Regular cardiac myocyte (primary cell): ENCODE data around the gene AIMP1. TPM values are rescaled to one million over a fixed set of nuclear protein-coding genes. Genes with fewer than 3 reads are reported as not detected.

ENCODE experiments used
- total RNA-seq: library from RNA; depleted of rRNA; stranded (reverse); fragments of >200 nt; gene quantifications from 2 replicates; pipeline ENCODE4 v1.2.3, GENCODE V29; 2014

AIMP1 gene
- 37.2 and 40.8 TPM in 2 replicates for total RNA-seq

DNA sequence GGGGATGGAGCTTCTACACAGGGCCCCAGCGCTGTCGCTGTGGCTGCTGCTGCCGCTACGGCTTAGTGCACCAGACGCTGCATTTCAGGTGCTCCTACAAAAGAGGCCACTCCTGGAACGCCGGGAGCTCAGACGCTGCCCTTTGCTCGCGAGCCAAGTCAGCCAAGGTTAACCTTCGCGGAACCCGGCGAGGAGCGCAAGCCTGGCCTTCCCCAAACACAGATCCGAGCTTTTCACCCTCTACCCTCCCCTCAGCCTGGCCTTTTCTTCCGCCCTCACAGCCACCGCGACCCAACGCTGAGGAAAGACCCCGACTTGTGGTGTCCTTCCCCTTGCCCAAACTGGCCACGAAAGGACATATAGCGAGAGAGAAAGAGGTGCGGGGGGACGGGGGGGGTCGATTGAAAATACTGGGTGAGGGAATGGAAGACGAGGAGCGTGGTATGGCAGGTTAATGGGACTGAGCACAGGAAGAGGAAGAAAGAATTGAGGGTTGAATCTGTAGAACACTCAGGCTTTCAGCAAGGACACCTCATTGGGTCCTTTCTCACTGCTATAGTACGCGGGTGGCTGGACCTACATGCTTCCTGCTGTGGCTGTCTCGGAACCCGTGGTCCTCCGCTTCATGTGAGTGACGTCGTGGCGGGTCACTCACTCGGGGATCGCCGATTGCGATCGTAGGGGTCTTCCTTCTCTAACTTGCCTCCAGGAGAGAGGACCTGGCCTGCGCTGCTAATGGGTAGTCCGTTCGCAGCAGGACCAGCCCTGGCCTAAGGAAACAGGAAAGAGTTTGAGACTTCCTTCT is at the start of gene AIMP1, which contains the start of gene TBCK:
Gene AIMP1 (plus strand): TSS at position 583 of the 805 bp plus-strand sequence. CDS start 8,460 bp downstream, outside the sequence.
Gene TBCK (minus strand): TSS at position 242 of the 805 bp plus-strand sequence. CDS start 7,249 bp downstream, outside the sequence.

DNA sequence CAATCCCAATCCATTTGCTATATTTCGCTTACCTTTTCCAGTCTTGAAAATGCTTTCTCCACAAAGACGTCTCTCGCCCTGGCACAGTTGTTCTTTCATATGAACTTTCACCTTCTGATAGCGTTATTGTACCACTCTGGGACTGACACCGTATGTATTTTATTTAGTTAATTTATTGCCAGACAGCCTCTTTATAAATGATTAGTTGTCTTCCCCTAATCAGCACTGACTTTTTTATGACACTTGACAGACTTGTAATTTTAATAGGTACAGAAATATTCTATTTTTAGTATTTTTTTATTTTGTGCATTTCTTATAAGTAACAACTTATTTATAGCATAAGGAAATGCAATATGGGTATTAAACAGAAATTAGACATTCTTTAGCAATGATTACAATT is 52.3 kb downstream of the AIMP1 start, which contains the start of gene GIMD1:
Gene GIMD1 (minus strand): TSS at position 101 of the 400 bp plus-strand sequence. CDS start 1,343 bp downstream, outside the sequence.

Other genes starting within 250 kb of the AIMP1 start
- gene TBCK, start 341 bp upstream of the AIMP1 start, total RNA-seq, result 29.3 and 67.7 TPM in 2 replicates
- 0.19 and 0.28 TPM in 2 replicates for gene GIMD1, start 52.2 kb downstream of the AIMP1 start, total RNA-seq